Stimulated activated CD4-positive, alpha-beta T cell treated with anti-CD3 and anti-CD28 coated beads, Interleukin-4, amount 100 ng/mL, for 48 hours (primary cell): ENCODE data around the gene STMN3.
"Not testable (repeated sequence)": the region's sequence is repeated elsewhere in the genome, so short reads cannot be mapped to it uniquely, and the experiment has no call there.

Experiments
- DNase-seq, 2 donors: peaks; one replicate each; pipeline ENCODE4 v3.0.0-alpha.2; 2020; ENCODE audit warnings: low read depth in 2 of 2

The STMN3 gene

DNA sequence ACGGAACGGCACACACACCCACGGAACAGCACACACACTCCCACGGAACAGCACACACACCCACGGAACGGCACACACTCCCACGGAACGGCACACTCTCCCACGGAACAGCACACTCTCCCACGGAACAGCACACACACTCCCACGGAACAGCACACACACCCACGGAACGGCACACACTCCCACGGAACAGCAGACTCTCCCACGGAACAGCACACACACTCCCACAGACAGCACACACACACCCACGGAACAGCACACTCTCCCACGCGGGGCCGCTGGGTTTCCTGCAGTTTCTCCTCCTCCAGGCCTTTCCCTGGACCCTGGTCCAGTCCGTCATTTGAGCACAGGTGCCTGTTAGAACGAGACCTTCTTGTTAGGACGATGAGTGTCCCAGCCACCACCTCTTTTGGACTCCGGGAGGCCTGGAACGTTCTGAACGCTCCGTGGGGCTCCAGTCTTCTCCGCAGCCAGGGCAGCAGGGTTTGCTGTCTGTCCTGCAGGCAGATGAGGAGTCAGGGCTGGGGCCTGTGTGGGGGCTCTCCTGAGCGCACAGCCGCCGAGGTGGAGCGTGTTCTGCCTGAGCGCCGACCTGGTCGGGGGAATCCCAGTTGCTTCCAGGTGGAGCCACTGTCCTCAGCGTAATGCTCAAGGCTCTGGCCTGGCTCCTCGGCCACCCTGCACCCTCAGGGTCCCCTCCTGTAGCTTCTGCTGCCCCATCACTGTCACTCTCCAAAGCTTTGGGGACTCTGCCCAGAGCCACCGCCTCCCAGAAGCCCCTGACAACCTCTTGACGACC is 25.6 kb upstream of the STMN3 start:
- DNase-seq, result no peak

DNA sequence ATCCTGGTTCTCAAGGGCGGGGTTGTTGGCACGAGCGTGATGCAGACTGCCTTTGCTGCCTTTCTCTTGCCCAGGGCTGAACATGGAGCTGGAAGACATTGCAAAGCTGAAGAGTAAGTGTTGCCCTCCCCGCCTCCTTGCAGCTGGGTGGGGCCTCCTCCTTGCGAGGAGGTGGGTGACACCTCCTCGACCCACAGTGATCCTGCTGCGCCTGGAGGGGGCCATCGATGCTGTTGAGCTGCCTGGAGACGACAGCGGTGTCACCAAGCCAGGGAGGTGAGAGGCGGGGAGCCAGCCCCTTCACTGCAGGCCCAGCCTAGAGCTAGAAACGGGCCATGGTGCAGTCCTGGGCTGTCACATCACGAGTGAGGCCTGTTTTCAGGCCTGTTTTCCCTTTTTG is 24.8 kb upstream of the STMN3 start:
- no peak for DNase-seq

DNA sequence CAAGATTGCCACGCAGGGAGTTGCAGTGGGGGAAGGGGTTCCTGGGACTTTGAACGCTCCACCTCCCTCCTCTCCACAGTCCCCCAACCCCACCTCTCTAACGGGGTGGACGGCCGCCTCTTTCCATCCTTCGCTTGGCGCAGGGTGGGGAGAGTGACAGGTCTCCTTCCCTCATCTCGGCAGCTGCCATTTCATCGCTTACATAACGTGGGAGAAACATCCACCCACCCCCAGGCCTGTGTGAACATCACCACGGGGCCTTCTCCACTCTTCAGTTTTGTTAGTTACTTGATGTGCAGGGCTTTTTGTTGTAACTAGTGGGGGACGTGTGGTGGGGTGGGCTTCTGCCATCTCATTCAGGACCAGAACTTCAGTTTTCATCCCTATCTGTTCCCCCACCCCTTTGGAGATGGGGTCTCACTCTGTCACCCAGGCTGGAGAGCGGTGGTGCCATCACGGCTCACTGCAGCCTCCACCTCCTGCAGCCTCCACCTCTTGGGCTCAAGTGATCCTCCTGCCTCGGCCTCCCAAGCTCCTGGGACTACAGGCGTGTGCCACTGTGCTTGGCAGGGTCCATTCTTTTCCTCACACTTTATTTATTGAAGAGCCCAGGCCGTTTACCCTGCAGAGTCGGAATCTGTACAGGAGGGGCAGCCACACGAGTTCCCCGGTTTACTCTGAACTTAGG is 22.6 kb upstream of the STMN3 start:
- DNase-seq, result no peak

DNA sequence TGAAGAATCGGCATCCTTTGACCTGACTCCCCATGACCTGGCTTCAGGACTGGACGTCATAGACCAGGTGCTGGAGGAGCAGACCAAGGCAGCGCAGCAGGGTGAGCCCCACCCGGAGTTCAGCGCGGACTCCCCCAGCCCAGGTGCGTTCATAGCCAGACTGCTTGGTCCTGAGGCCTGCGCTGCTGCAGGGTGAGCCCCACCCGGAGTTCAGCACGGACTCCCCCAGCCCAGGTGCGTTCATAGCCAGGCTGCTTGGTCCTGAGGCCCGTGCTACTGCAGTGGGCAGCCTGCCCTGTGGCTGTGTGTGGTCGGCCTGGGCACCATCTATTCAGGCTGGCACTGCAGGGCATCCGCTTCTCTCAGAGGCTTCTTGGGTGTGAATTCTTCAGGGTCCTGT is 20.7 kb upstream of the STMN3 start:
- no peak for DNase-seq

DNA sequence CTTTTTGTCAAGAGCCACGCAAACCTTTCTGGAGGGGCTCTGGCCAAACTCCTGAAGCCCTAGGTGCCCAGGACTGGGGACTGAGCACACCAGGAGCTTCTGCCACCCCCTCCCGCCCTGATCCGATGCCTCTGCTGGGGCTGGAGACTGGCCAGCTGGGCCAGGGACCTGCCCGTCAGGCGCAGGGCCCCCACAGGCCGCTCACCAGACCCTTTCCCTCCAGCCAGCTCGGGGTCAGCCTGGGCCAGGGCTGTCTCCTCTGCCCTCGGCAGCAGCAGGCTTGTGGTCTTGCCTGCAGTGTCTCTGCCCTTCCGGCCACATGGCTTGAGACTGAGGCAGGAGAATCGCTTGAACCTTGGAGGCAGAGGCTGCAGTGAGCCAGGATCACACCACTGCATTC is 19.4 kb upstream of the STMN3 start:
- no peak for DNase-seq

DNA sequence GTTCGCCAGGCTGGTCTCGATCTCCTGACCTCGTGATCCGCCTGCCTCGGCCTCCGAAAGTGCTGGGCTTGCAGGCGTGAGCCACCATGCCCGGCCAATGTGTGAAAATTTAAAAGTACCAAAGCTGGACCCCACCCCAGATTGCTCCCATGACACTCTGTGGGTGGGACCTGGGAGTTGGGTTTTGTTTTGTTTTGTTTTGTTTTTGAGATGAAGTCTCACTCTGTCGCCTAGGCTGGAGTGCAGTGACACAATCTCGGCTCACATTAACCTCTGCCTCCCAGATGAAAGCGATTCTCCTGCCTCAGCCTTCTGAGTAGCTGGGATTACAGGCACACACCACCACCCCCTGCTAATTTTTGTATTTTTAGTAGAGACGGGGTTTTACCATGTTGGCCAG is 18.5 kb upstream of the STMN3 start:
- not testable (repeated sequence) for DNase-seq

DNA sequence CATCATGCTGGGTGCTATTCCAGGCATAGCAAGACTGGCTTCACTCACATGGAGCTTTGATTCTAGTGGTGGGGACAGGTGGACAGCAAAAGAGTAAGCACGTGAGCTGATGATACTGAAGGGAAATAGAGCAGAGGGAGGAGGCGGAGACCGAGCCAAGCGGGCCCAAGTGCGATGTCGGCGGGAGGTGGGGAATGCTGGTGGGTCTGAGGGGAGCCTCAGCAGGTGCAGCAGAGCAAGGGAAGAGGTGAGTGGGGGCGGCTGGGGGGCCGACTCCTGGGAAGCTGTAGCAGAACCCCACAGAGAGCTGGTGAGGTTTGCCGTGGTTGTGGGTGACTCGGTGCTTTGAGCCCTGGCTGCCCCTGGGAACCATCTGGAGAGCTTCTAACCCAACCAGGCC is 15.1 kb upstream of the STMN3 start:
- no peak for DNase-seq

DNA sequence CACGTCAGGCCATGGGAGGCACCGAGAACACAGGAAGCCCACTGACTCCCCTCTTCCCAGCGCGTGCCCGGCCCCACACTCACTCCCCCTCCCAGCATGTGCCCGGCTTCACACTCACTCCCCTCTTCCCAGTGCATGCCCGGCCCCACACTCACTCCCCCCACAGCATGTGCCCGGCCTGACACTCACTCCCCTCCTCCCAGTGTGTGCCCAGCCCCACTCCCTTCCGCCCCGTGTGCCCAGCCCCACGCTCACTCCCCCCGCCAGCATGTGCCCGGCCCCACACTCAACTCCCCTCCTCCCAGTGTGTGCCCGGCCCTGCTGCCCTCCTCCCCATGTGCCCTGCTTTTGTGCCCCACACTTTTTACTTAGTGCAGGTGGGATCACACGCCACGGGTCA is 14.6 kb upstream of the STMN3 start:
- DNase-seq, result no peak

DNA sequence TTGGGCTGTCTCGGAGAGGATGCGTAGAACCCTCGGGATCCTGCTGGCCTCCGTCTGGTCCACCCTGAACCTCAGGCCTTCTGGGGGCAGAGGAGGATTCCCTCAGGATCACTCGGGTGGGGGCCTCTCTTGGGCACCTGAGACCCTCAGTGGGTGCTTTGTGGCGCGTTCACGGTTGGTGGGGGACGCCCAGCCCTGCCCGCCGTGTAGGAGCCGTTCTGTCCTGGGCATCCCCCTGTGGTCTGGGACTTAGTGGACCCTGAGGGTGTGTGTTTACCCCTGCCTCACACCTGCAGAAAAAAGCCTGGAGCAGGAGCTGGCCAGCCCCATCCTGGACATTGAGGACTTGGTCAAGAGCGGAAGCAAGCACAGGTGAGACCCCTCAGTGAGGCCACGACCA is 12.5 kb upstream of the STMN3 start:
- DNase-seq, result no peak

DNA sequence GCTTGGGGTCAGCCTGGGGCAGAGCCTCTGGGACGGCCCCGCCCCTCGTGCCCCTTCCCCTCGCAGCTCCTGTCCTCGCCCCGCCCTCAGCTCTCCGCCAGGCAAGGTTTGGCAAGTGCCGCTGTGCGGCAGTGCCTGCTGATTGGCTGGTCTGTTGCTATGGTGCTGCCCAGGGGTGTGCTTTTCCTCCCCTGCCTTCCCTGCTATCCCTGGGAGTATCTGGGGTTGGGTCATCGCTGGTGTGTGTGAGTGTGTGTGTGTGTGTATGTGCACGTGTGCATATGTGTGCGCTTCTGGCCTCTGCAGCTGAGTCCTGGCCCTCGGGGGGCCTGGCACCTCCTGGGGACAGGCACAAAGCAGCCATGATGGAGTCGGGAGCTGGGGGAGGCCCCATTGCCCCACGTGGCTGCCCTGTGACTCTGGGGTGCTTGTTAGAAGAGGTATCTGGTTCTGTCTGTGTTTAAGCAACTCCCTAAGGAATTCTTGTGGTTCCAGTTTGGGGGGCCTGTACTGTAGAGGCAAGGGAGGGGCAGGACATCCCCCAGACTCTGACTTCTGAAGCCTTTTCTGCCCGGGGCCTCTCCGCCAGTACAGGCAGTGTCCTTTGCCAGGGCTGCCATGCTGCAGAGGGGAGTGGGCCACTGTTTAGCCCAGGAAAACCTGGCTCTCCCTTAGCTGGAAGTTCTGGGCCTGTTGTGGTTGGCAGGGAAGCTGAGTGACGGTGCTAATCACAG is 11.8 kb upstream of the STMN3 start:
- DNase-seq, result no peak

DNA sequence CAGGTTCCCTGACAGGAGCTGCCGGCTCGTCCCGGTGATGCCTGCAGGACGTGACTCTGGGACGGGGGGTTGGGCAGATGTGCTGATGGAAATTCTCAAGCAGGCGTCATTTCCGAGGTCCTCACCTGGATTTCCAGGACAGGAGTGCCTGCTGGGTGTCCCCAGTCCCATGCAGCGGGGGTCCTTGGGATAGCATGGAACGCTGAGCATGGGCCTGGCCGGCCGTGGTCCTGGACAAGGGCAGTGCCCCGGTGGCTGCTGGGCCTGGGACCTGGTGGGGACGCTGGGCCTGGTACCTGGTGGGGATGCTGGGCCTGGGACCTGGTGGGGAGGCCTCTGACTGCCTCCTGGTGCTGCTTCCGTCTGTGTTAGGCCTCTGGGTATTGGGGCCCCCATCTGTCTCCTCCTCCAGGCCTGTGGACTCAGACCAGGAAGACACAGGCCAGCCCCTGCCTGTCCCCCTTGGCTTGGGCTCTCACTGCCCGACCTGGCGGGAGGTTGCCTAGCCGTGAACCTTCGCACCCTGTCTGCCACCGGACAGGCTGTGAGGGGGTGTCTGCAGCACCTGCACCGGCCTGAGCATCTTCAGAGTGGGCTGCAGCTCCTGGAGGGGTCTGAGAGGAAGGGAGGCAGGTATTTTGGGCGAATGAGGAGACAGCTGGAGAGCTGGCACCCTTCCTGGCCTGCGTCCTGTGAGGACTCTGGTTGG is 11.1 kb upstream of the STMN3 start:
- no peak for DNase-seq

DNA sequence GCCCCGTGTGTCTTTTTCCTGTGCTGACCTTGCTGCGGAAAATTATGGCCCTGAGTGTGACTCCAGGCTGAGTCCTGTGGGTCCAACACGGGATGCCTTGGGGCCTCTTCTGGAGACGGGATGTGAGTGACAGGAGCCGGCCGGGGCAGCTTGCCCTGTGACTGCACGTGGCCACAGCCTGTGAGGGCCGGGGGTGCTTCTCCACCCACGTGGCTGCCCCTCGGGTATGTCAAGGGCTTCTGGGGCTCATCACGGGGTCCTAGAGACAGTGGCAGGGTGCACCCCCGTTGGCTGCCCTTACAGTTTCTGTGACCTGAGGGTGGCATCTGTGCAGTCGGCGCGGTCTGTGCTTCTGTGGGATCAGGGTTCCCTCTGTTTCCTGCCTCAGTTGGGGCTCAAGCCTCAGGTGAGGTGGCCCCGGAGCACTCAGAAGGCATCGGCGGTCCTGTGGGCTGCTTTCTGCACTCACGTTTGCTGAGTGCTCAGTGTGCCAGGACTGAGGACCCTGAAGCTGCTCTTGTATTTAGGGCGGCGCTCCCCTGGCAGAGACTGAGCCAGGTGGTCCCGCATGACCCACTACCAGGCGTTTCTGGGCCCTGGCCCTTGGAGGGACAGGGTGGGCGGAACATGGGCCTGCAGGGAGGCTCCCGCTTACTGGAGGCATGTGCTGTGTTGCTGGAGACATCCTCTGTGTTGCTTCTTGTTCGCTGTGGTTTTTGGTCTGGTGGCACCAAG is 10.3 kb upstream of the STMN3 start:
- DNase-seq, result no peak

DNA sequence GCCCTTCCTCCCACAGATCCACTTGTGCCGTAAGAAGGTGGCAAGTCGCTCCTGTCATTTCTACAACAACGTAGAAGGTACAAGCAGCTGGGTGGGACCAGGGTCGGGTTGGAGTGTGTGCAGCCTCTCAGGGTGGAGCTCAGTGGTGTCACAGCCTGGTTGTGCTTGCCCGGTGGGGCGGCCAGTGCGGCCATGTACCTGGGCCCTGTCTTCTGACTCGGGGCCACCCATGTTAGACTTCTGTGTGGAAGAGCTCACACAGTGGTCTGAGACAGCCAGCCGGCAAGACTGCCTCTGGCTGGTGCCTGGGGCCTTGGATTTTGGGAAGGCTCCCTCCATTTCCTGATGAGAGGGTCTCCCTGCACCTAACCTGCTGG is 9.6 kb upstream of the STMN3 start:
- no peak for DNase-seq

DNA sequence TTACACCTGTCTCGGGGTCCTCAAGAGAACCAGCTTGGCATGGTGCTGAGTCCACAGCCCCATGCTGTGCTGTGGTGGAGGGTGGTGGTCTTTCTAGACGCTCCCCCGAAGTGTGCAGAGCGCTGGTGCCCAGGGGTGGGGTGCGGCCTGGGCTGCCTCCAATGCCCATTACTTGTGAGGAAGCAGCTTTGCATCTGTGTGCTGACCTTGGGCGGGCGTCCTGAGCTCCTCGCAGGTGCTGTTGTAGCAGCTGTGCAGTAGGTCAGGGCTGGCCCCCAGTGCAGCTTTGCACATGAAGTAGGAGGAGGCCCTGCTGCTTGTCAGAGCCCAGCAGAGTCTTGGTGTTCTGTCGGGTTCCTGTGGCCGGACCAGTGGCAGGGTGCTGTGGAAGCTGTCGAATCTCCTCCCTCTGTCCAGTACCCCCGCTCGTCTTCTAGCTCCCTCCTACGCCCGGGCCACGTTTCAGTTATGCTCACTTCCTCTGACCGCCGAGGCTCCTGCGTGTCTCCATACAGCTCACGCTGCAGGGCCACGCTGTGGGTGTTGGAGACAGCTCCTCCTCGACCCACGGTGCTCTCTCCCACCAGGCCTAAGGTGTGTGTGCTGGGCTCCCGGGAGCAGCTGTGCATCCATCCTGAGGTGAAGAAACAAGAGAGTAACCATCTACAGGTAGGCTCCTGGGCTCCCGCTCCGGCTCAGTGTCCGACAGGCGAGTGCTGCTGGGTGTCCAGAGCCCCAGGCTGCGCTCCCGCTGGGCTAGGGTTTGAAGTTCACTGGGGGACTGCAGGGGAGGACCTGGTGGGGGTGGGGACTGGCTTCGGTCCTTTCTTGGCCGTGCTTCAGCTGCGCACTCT is 9.0 kb upstream of the STMN3 start:
- no peak for DNase-seq

DNA sequence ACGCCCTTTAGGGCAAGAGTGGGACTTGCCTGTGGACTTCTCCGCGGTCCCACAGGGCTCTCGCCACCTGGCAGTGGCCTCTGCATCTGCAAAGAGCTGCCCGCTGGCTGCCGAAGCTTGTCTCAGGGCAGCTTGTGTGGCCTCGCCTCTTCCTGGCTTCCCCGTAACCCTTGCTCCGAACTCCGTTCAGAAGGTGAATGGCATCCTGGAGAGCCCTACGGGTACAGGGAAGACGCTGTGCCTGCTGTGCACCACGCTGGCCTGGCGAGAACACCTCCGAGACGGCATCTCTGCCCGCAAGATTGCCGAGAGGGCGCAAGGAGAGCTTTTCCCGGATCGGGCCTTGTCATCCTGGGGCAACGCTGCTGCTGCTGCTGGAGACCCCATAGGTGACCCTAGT is 7.9 kb upstream of the STMN3 start:
- no peak for DNase-seq

DNA sequence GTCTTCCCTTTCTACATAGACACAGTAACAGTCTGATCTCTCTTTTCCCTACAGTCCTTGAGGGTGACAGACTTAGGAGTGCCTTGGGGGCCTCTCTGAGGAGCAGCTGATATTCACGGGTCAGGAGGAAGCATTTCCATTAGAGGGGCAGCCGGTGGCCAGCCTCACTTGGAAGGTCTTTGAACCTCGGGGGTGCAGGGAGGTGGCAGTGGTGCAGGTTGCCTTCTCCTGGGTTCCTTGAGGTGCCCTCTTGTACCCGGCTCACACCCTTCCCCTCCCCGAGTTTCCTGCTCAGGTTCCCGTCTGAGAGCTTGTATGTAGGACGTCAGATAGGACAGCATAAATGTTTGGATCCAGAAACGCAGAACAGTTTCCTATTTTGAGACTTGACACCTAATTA is 7.4 kb upstream of the STMN3 start:
- no peak for DNase-seq

DNA sequence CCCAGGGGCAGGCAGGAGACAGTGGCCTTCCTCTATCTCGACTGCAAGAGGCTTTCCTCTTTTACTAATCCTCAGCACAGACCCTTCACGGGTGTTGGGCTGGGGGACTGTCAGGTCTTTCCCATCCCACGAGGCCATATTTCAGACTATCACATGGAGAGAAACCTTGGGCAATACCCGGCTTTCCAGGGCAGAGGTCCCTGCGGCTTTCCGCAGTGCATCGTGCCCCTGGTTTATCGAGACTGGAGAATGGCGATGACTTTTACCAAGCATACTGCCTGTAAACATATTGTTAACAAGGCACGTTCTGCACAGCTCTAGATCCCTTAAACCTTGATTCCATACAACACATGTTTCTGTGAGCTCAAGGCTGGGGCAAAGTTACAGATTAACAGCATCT is 7.0 kb upstream of the STMN3 start:
- DNase-seq, result not testable (repeated sequence)

DNA sequence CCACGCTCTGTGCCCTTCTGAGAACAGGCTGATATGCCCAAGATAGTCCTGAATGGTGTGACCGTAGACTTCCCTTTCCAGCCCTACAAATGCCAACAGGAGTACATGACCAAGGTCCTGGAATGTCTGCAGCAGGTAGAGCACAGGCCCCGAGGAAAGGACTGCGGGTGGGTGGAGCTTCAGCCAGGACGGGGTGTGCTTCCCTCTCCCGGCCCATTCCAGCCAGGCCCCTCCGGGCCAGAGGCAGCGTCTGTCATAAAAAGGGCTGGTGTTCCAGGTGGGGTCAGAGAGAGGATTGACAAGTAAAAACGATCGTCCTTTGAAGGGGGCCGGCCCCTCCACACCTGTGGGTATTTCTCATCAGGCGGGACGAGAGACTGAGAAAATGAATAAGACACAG is 6.1 kb upstream of the STMN3 start:
- DNase-seq, result no peak

DNA sequence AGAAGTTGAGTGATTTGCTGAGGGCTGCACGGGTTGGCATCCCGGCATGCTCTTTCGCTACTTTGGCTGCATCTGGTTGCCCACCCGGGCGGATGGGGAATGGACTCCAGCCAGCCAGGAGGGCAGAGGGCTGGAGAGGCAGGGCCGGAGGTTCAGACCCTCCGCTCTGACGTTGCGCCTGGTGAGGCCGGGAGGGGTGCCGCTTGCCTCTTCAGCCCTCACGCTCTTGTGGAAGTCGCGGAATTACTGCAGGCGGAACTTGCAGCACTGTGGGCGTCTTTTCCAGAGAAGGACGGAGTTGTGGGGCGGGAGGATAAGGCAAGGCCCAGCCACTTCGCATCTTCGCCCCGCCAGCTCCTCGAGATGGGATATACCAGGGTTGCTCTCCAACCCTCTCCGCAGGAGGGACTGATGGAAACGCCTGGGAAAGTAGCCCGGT is 5.5 kb upstream of the STMN3 start:
- DNase-seq, result no peak

DNA sequence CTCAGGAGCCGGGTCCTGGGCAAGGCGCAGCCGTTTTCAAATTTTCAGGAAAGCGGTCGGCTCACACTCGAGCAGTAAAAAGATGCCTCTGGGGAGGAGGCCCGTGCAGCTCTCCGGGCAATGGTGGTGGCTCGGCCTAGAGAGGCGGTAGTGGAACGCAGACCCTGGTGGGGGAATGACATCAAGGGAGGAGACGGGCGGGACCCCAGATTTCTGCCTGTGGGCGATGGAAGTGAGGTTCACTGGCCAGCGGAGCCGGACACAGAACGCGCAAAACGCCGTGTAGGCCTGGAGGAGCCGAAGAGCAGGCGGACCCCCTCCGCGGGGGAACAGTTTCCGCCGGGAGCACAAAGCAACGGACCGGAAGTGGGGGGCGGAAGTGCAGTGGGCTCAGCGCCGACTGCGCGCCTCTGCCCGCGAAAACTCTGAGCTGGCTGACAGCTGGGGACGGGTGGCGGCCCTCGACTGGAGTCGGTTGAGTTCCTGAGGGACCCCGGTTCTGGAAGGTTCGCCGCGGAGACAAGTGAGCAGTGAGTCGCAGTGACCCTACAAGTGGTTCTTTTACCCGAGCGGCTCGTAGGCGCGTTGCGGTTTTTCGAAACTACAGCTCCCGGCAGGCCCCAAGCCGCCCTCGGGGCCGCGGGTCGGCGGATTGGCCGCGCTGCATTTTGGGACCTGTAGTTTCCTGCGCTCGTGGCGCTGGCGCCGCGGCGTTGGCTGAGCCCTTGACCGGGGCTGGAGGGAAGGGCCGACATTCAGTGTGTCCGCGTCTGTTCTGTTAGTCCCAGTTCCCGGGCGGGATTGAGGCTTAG is 4.9 kb upstream of the STMN3 start, which contains the start of gene RTEL1:
TSS of gene RTEL1 (plus strand) at position 376 of the 812 bp plus-strand sequence. CDS start 1,091 bp downstream, outside the sequence.
- DNase-seq, result peak; percentile 82 to 86
